ENCODE data around the gene STK38.

DNA sequence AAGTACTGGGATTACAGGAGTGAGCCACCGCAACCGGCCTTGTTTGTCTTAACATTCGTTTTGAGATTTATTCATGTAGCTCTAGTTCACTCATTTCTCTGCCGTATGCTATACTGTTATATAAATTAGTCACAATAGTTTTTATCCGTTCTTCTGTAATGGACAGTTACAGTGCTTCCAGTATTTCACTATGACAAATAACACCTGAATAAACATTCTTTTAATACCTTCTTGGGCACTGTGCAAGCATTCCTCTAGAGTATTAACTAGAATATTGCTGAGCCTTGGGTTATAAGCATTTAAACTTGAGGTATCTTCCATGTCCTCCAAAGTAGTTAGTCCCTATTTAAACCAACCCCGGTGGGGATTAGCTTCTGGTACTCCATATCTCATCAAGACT is 45.6 kb downstream of the STK38 start:
- TF ChIP-seq, protein P1, sequence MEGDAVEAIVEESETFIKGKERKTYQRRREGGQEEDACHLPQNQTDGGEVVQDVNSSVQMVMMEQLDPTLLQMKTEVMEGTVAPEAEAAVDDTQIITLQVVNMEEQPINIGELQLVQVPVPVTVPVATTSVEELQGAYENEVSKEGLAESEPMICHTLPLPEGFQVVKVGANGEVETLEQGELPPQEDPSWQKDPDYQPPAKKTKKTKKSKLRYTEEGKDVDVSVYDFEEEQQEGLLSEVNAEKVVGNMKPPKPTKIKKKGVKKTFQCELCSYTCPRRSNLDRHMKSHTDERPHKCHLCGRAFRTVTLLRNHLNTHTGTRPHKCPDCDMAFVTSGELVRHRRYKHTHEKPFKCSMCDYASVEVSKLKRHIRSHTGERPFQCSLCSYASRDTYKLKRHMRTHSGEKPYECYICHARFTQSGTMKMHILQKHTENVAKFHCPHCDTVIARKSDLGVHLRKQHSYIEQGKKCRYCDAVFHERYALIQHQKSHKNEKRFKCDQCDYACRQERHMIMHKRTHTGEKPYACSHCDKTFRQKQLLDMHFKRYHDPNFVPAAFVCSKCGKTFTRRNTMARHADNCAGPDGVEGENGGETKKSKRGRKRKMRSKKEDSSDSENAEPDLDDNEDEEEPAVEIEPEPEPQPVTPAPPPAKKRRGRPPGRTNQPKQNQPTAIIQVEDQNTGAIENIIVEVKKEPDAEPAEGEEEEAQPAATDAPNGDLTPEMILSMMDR (conservative IDR thresholded peaks at IDR 0.05) = no peak
- no peak for TF ChIP-seq EZH2 (IDR thresholded peaks at IDR 0.05; ENCODE audit: low read depth)
